Mesendoderm (in vitro differentiated cells): Measurements from ENCODE around the gene TNPO3.

Experiments
- DNase-seq: peaks from one replicate; pipeline ENCODE4 v3.0.0; 2013
- H2AK5ac ChIP-seq: 2 replicates; pipeline ENCODE4 v1.6.1; 2013; ENCODE audit warnings: low read length, inconsistent platforms
- H2BK120ac ChIP-seq: 2 replicates; pipeline ENCODE4 v1.6.1; 2013; ENCODE audit warnings: low read depth, mild to moderate bottlenecking, low read length, moderate library complexity, mixed read lengths
- H2BK15ac ChIP-seq: replicated peaks from 2 replicates; pipeline ENCODE4 v1.6.1; 2013; ENCODE audit warnings: low read depth, mild to moderate bottlenecking, moderate library complexity
- H2BK5ac ChIP-seq: 2 replicates; pipeline ENCODE4 v1.6.1; 2013; ENCODE audit warnings: low read length, inconsistent platforms
- H3K18ac ChIP-seq: 2 replicates; pipeline ENCODE4 v1.6.1; 2013; ENCODE audit warnings: mild to moderate bottlenecking, low read length, mixed read lengths
- H3K23ac ChIP-seq: one replicate; pipeline ENCODE4 v1.6.1; 2013; ENCODE audit warnings: low read length
- H3K27ac ChIP-seq: 2 replicates; pipeline ENCODE4 v1.5.1; 2013; ENCODE audit warnings: low read depth, mild to moderate bottlenecking, inconsistent platforms, low read length, moderate library complexity
- H3K27me3 ChIP-seq: 2 replicates; pipeline ENCODE4 v1.6.1; 2013; ENCODE audit warnings: low read length, control low read depth, mild to moderate bottlenecking, inconsistent platforms; ENCODE audit not compliant: insufficient read depth, poor library complexity
- H3K36me3 ChIP-seq: 2 replicates; pipeline ENCODE4 v1.6.1; 2013; ENCODE audit warnings: low read length, inconsistent platforms; ENCODE audit not compliant: control insufficient read depth, insufficient read depth
- H3K4ac ChIP-seq: one replicate; pipeline ENCODE4 v1.6.1; 2013; ENCODE audit warnings: low read depth, mild to moderate bottlenecking, low read length, moderate library complexity
- H3K4me1 ChIP-seq: 2 replicates; pipeline ENCODE4 v1.6.1; 2013; ENCODE audit warnings: low read depth, low read length, inconsistent platforms; ENCODE audit not compliant: control insufficient read depth
- H3K4me2 ChIP-seq: 2 replicates; pipeline ENCODE4 v1.6.1; 2013; ENCODE audit warnings: low read length
- H3K4me3 ChIP-seq: 2 replicates; pipeline ENCODE4 v1.5.1; 2013; ENCODE audit warnings: mild to moderate bottlenecking, low read length
- H3K56ac ChIP-seq: one replicate; pipeline ENCODE4 v1.6.1; 2013; ENCODE audit warnings: low read length
- H3K79me1 ChIP-seq: 2 replicates; pipeline ENCODE4 v1.6.1; 2013; ENCODE audit warnings: low read length, inconsistent platforms
- H3K79me2 ChIP-seq: 2 replicates; pipeline ENCODE4 v1.6.1; 2013; ENCODE audit warnings: mild to moderate bottlenecking, low read length; ENCODE audit not compliant: control insufficient read depth, insufficient read depth
- H3K9ac ChIP-seq: 2 replicates; pipeline ENCODE4 v1.6.1; 2013; ENCODE audit warnings: low read length, inconsistent platforms
- H4K5ac ChIP-seq: one replicate; pipeline ENCODE4 v1.6.1; 2013; ENCODE audit warnings: low read length
- H4K8ac ChIP-seq: one replicate; pipeline ENCODE4 v1.6.1; 2013; ENCODE audit warnings: low read depth, mild to moderate bottlenecking, control low read depth, low read length, moderate library complexity
- WGBS: extraction: QIAGEN DNeasy Blood & Tissue Kit; methylation state at CpG from one replicate; pipeline ENCODE4 v1.1.7; 2013; ENCODE audit warnings: low lambda C conversion rate, missing lambda C conversion rate; ENCODE audit not compliant: insufficient coverage; ENCODE audit errors: extremely low coverage; 5-methylcytosine and 5-hydroxymethylcytosine counted together

TNPO3 gene

GRCh38 chr7:128989961-128990360 is 65.0 kb downstream of the TNPO3 start:
- Histone ChIP-seq H3K36me3 (peaks cover 2% of the 10 kb centered on the region), H4K8ac (no peak overlapping the region), H3K23ac (no peak overlapping the region), H4K5ac (no peak overlapping the region), H3K79me1 (no peaks in the 10 kb centered on the region), H3K4ac (no peak overlapping the region), H3K18ac (no peak overlapping the region), H3K79me2 (no peaks in the 10 kb centered on the region), H3K27me3 (no peaks in the 10 kb centered on the region), H2BK15ac (no peak overlapping the region), H3K9ac (no peak overlapping the region), H2BK120ac (no peak overlapping the region), H3K27ac (no peak overlapping the region), H3K4me3 (no peak overlapping the region), H3K4me2 (no peak overlapping the region), H2AK5ac (no peak overlapping the region), H2BK5ac (no peak overlapping the region), H3K4me1 (no peaks in the 10 kb centered on the region), H3K56ac (no peak overlapping the region)
- no peak for DNase-seq
- no CpG with 5 or more reads among the region's 9 CpGs for WGBS

- H3K27ac ChIP-seq, result no peak overlapping the region
- no peaks in the 10 kb centered on the region for H3K27me3 ChIP-seq
- H3K36me3 ChIP-seq, result peaks cover 2% of the 10 kb centered on the region
- H2BK15ac ChIP-seq, result no peak overlapping the region
- no peak overlapping the region for H3K4me2 ChIP-seq
- no peak overlapping the region for H3K18ac ChIP-seq
- H4K5ac ChIP-seq, result no peak overlapping the region
- H2BK5ac ChIP-seq, result no peak overlapping the region
- DNase-seq, result no peak
- no peak overlapping the region for H3K9ac ChIP-seq
- H3K56ac ChIP-seq, result no peak overlapping the region
- H3K23ac ChIP-seq, result no peak overlapping the region
- no peaks in the 10 kb centered on the region for H3K79me2 ChIP-seq
- H3K79me1 ChIP-seq, result no peaks in the 10 kb centered on the region
- no peak overlapping the region for H4K8ac ChIP-seq
- no peaks in the 10 kb centered on the region for H3K4me1 ChIP-seq
- H2BK120ac ChIP-seq, result no peak overlapping the region
- no peak overlapping the region for H3K4ac ChIP-seq
- no peak overlapping the region for H3K4me3 ChIP-seq
- no peak overlapping the region for H2AK5ac ChIP-seq
Observed at GRCh38 chr7:128988372-128988771, 66.5 kb downstream of the TNPO3 start.

- Histone ChIP-seq H3K79me1 (no peaks in the 10 kb centered on the region), H3K4ac (no peak overlapping the region), H3K23ac (no peak overlapping the region), H2BK15ac (no peak overlapping the region), H4K8ac (no peak overlapping the region), H3K56ac (no peak overlapping the region), H3K79me2 (no peaks in the 10 kb centered on the region), H3K4me1 (no peaks in the 10 kb centered on the region), H3K4me2 (no peak overlapping the region), H3K9ac (no peak overlapping the region), H3K4me3 (no peak overlapping the region), H3K27me3 (no peaks in the 10 kb centered on the region), H2AK5ac (no peak overlapping the region), H2BK5ac (no peak overlapping the region), H2BK120ac (no peak overlapping the region), H3K18ac (no peak overlapping the region), H4K5ac (no peak overlapping the region), H3K27ac (no peak overlapping the region), H3K36me3 (peaks cover 2% of the 10 kb centered on the region)
- WGBS, result no CpG with 5 or more reads among the region's 3 CpGs
- peak; percentile 8 for DNase-seq
Observed at GRCh38 chr7:128986609-128987008, 68.3 kb downstream of the TNPO3 start.

GRCh38 chr7:128985660-128986059 is 69.3 kb downstream of the TNPO3 start:
- Histone ChIP-seq H2BK120ac (no peak overlapping the region), H2BK15ac (no peak overlapping the region), H3K4me1 (no peaks in the 10 kb centered on the region), H3K4me3 (no peak overlapping the region), H3K27me3 (no peaks in the 10 kb centered on the region), H3K18ac (no peak overlapping the region), H3K79me1 (no peaks in the 10 kb centered on the region), H2BK5ac (no peak overlapping the region), H3K23ac (no peak overlapping the region), H4K5ac (no peak overlapping the region), H2AK5ac (no peak overlapping the region), H3K9ac (no peak overlapping the region), H3K27ac (no peak overlapping the region), H3K79me2 (no peaks in the 10 kb centered on the region), H4K8ac (no peak overlapping the region), H3K56ac (no peak overlapping the region), H3K36me3 (peaks cover 2% of the 10 kb centered on the region), H3K4me2 (no peak overlapping the region), H3K4ac (no peak overlapping the region)
- peak; percentile 6 for DNase-seq

GRCh38 chr7:128982105-128982504 is 72.8 kb downstream of the TNPO3 start:
- Histone ChIP-seq H2BK15ac (no peak overlapping the region), H2AK5ac (no peak overlapping the region), H4K8ac (no peak overlapping the region), H3K36me3 (peaks cover 1% of the 10 kb centered on the region), H4K5ac (no peak overlapping the region), H3K56ac (no peak overlapping the region), H2BK120ac (no peak overlapping the region), H3K9ac (no peak overlapping the region), H3K4me3 (no peak overlapping the region), H3K23ac (no peak overlapping the region), H3K4ac (no peak overlapping the region), H3K27me3 (no peaks in the 10 kb centered on the region), H3K79me2 (no peaks in the 10 kb centered on the region), H3K4me2 (no peak overlapping the region), H3K79me1 (no peaks in the 10 kb centered on the region), H3K4me1 (no peaks in the 10 kb centered on the region), H3K27ac (no peak overlapping the region), H3K18ac (no peak overlapping the region), H2BK5ac (no peak overlapping the region)
- DNase-seq, result peak; percentile 72
- no CpG with 5 or more reads among the region's 2 CpGs for WGBS

GRCh38 chr7:128974241-128974934 is 80.5 kb downstream of the TNPO3 start:
- peaks cover 9% of the 10 kb centered on the region for H3K36me3 ChIP-seq
- peak; percentile 50 for DNase-seq
- no peak overlapping the region for H3K27ac ChIP-seq
- H3K27me3 ChIP-seq, result no peaks in the 10 kb centered on the region
- no peak overlapping the region for H2AK5ac ChIP-seq
- no peak overlapping the region for H3K56ac ChIP-seq
- H2BK5ac ChIP-seq, result no peak overlapping the region
- H3K9ac ChIP-seq, result no peak overlapping the region
- H3K79me2 ChIP-seq, result no peaks in the 10 kb centered on the region
- H2BK15ac ChIP-seq, result no peak overlapping the region
- no peak overlapping the region for H2BK120ac ChIP-seq
- no peak overlapping the region for H3K23ac ChIP-seq
- no peaks in the 10 kb centered on the region for H3K79me1 ChIP-seq
- H4K5ac ChIP-seq, result no peak overlapping the region
- no peaks in the 10 kb centered on the region for H3K4me1 ChIP-seq
- H3K18ac ChIP-seq, result no peak overlapping the region
- no peak overlapping the region for H3K4me3 ChIP-seq
- H3K4ac ChIP-seq, result no peak overlapping the region
- no peak overlapping the region for H3K4me2 ChIP-seq
- WGBS, result no CpG with 5 or more reads among the region's 7 CpGs
- H4K8ac ChIP-seq, result no peak overlapping the region
